ENCODE data around the gene TRPV2.
A peak's percentile ranks its signal among the peaks of the same experiment; 100 is the strongest.
"Not testable (repeated sequence)": the region's sequence is repeated elsewhere in the genome, so short reads cannot be mapped to it uniquely, and the experiment has no call there.

Gene TRPV2, protein sequence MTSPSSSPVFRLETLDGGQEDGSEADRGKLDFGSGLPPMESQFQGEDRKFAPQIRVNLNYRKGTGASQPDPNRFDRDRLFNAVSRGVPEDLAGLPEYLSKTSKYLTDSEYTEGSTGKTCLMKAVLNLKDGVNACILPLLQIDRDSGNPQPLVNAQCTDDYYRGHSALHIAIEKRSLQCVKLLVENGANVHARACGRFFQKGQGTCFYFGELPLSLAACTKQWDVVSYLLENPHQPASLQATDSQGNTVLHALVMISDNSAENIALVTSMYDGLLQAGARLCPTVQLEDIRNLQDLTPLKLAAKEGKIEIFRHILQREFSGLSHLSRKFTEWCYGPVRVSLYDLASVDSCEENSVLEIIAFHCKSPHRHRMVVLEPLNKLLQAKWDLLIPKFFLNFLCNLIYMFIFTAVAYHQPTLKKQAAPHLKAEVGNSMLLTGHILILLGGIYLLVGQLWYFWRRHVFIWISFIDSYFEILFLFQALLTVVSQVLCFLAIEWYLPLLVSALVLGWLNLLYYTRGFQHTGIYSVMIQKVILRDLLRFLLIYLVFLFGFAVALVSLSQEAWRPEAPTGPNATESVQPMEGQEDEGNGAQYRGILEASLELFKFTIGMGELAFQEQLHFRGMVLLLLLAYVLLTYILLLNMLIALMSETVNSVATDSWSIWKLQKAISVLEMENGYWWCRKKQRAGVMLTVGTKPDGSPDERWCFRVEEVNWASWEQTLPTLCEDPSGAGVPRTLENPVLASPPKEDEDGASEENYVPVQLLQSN

DNA sequence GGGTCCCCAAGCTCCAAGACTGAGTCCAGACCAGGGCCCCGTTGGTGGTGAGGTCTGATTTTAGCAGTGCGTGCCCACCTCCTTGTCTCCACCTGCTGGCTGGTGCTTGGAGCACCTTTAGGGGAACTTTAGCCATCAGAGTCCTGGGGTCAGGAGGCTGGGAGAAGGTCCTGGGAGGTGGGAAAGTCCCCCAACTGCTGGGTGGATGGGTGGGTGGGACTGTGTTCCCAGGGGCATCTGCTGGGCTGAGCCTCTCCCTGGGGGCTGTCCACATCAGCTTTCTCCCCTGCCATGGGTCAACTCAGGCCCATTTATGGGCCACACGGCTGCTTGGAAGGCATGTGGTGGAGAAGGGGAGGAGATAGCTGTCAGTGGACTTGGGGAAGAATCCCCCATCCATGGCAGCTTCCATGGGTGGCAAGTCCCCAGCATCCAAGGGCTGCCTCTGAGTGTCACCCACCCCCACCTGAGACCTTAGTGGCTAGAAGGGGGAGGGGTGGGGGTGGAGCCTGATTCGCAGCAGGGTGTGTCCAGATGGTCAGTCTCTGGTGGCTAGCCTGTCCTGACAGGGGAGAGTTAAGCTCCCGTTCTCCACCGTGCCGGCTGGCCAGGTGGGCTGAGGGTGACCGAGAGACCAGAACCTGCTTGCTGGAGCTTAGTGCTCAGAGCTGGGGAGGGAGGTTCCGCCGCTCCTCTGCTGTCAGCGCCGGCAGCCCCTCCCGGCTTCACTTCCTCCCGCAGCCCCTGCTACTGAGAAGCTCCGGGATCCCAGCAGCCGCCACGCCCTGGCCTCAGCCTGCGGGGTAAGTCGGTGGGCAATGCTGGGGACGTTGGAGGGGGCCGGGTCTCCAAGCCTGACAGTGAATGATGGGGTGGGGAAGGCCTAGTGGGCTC is at the start of gene TRPV2:
Gene TRPV2 (plus strand): TSS at position 541 of the 894 bp plus-strand sequence. CDS start 2,098 bp downstream, outside the sequence.
- no peak for DNase-seq

DNA sequence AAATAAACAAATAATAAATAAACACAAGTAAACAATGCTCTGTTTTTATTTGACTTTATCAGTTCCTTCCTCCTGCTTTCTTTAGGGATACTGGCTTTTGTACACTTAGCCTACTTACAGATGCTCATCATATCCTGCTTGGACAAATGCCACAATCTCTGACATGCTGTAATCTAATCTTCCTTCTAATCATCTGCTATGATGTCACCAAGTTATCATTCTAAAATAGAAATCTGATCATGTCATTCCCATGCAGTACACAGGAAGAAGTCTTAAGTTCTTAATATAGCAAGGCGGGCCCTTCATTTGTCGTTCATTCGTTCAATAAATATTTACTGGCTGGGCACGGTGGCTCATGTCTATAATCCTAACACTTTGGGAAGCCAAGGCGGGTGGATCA is 43.6 kb upstream of the TRPV2 start:
- peak; percentile 33 for DNase-seq

DNA sequence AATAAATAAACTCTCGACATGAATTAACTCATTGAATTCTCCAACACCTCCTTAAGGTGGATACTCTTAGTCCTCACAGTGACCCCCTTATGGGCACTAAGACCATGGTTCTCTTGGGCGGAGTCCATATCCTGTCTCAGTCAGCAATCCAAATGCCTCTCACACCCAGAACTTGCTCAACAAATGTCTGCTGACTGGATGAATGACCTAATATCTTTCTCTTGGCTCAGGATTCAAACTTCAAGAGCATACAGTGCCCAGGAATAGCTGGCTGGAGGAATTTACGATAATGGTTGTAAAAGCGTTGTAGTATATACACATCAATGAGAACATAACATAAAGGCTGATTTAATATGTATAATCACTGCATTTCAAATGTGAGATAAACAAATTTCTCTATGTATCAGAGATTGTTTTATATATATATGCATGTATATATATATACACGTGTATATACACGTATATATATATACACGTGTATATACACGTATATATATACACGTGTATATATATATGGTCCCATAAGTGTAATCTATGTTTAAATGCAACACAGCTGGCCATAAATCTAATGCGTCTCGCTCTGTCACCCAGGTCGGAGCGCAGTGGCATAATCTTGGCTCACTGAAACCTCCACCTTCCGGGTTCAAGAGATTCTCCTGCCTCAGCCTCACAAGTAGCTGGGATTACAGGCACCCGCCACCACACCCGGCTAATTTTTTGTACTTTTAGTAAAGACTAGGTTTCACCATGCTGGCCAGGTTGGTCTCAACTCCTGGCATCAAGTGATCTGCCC is 41.0 kb upstream of the TRPV2 start:
- no peak for DNase-seq

DNA sequence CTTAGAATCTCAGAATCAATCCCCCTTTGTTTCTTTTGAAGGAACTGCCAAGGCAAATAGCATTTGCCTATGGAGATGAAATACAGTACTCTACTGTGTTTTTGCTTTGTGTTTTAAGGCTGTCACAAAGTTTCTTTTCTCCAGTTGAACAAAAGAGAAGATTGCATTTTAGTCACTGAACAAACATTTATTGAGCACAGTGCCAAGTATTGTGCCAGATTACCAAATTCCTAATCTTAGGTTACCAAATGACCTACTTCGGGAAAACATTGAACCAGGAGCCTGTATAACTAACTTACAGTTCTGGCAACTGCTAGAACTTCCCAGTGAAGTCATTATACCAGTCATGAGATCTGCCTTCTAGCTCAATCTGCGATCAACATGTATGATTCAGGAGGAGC is 37.4 kb upstream of the TRPV2 start:
- peak; percentile 60 for DNase-seq

DNA sequence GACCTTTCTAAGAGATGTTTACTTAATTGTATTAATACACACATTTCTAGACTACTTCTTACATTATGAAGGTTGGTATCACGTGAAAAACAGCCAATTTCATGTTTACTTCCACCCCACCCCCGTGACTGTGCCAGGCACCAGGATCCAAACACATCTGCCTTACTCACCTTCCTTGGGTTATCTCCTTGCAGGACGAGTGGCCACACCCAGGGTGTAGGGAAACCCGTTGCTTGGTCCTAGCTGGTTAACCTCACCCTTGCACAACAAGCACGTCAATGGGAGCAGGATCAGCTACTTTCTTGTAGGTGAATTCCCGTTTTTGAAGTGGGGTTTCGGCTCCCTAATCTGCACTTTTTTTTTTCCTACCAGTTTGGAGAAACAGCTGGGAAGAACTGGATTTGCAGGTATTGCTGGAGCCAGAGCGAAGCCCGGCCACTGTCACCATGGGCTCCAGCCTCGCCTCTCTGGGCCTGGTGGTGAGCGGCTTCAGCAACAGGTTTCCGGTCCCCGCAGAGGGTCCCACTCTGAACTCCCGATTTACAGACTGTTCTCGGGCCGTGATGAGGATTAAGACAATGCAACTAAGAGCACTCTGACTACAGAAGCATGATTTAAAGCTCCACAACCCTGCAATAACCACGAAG is 36.6 kb upstream of the TRPV2 start:
- no peak for DNase-seq

DNA sequence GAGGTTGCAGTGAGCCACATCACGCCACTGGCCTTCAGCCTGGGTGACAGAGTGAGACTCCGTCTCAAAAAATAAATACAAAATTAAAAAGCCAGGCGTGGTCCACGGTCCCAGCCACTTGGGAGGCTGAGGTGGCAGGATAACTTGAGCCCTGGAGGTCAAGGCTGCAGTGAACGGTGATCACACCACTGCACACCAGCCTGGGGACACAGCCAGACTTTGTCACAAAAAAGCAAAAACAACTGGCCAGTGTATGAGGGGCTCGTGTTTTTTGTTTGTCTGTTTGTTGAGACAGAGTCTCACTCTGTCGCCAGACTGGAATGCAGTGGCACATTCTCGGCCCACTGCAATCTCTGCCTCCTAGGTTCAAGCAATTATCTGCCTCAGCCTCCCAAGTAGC is 35.7 kb upstream of the TRPV2 start:
- no peak for DNase-seq

DNA sequence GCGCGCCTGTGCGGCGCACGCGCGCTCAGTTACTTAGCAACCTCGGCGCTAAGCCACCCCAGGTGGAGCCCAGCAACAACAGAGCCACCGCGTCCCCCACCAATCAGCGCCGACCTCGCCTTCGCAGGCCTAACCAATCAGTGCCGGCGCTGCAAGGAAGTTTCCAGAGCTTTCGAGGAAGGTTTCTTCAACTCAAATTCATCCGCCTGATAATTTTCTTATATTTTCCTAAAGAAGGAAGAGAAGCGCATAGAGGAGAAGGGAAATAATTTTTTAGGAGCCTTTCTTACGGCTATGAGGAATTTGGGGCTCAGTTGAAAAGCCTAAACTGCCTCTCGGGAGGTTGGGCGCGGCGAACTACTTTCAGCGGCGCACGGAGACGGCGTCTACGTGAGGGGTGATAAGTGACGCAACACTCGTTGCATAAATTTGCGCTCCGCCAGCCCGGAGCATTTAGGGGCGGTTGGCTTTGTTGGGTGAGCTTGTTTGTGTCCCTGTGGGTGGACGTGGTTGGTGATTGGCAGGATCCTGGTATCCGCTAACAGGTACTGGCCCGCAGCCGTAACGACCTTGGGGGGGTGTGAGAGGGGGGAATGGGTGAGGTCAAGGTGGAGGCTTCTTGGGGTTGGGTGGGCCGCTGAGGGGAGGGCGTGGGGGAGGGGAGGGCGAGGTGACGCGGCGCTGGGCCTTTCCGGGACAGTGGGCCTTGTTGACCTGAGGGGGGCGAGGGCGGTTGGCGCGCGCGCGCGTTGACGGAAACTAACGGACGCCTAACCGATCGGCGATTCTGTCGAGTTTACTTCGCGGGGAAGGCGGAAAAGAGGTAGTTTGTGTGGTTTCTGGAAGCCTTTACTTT is 34.5 kb upstream of the TRPV2 start, which contains the start of gene UBB:
Gene UBB (plus strand): TSS at position 452 of the 856 bp plus-strand sequence. CDS start 817 bp downstream, outside the sequence.
- DNase-seq, result peak; percentile 99

DNA sequence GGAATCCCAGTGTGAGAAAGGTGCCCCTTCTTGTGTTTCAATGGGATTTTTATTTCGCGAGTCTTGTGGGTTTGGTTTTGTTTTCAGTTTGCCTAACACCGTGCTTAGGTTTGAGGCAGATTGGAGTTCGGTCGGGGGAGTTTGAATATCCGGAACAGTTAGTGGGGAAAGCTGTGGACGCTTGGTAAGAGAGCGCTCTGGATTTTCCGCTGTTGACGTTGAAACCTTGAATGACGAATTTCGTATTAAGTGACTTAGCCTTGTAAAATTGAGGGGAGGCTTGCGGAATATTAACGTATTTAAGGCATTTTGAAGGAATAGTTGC is 33.9 kb upstream of the TRPV2 start:
- no peak for DNase-seq

DNA sequence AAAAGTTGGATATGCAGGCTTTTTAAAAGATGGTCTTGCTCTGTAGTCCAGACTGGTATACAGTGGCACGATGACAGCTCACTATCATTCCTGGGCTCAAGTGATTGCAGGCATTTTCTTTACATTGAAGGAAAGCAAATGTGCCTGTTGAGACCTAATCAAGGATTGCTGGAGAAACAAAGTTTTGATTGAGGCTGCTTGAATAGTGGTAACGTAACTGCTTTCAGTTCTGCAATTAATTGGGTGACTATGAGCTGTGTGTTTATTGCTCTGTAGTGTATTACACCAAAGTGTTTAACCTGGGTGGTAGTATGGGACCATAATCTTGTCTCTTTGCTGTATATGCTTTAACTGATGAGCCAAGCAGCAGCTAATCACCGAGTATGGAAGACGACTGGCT is 32.2 kb upstream of the TRPV2 start:
- DNase-seq, result no peak

DNA sequence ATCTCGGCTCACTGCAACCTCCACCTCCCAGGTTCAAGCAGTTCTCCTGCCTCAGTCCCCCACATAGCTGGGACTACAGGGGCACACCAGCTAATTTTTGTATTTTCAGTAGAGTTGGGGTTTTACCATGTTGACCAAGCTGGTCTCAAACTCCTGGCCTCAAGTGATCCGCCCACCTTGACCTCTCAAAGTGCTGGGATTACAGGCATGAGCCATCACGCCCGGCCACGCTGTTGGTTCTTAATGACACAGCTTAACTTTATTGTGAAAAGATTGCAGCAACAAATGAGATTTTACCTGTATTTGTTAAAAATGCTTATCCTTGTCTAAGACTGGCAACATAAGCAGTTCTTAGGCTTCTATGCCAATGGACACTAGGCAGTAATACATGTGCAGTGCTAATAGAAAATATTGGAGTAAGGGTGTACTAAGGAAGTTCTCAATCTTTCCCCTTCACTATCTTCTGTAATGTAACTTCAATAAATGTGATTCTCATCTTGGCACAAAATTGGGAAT is 31.5 kb upstream of the TRPV2 start:
- no peak for DNase-seq

DNA sequence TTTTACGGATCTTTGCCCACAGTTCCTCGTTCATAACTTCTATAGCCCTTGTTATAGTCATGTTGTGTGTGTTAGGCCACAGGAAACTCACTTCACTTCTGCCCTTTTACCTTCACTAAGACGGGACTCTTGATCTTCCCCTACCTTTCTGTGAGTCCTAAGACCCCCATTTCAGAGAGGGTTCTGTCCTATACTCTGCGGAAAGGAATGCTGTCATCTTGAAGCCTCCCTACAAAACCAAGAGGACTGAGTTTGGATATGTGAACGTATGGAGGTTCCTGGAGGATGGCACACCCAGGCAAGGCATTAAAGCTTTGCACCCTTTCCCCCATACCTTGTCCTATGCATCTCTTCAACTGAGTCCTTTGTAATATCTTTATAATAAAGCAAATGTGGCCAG is 30.8 kb upstream of the TRPV2 start:
- DNase-seq, result no peak

DNA sequence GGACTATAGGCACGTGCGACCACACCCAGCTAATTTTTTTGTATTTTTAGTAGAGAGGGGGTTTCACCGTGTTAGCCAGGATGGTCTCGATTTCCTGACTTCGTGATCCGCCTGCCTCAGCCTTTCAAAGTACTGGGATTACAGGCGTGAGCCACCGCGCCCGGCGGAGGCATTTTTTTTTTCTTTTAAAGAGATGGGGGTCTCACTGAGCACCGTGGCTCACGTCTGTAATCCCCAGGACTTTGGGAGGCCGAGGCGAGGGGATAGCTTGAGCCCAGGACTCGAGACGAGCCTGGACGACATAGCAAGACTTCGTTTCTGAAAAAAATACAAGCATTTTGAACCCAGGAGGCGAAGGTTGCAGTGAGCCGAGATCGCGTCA is 29.3 kb upstream of the TRPV2 start:
- not testable (repeated sequence) for DNase-seq

DNA sequence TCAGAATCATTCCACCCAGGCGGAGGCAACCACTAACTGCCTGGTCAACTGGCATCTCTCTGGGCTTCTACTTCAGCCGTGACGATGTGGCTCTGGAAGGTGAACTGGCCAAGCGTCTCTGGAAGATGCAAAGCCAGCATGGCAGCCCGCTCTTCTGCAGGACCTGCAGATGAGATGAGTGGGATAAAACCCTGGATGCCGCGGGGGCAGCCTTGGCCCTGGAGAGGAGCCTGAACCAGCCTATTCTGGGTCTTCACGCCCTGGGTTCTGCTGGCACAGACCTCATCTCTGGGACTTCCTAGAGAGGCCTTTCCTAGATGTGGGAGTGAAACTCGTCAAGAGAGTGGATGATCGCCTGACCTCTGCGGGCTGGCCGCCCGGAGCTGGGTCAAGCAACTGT is 23.9 kb upstream of the TRPV2 start:
- DNase-seq, result no peak

DNA sequence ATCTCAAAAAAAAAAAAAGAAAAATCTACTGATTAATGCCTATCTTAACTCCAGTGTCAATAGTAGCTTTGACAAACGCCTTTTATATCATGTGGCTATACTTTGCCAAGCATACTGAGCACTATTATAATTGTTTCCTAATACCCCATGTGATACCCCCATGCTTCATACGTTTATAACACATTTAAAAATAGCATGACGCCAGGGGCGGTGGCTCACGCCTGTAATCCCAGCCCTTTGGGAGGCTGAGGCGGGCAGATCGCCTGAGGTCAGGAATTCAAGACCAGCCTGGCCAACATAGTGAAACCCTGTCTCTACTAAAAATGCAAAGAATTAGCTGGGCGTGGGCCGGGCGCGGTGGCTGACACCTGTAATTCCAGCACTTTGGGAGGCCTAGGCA is 22.9 kb upstream of the TRPV2 start:
- not testable (repeated sequence) for DNase-seq

DNA sequence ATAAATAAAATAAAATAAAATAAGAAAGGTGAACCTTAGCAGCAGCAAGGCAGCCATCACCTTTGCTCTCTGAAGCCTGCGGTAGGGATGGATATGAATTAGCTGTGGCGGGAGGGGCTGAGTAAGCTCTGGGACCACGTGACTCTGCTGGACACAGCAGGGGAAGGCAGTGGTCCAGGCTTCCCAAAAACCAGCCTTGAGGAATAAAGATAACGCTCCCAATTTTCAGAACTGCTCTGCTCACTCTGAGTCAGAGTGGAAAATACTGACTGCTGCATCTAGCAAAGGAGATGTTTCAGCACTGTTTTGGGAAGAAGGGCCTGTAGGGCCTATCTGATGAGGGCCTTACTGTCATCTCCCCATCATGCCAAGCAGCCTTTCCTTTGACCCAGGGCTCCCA is 19.5 kb upstream of the TRPV2 start:
- not testable (repeated sequence) for DNase-seq

DNA sequence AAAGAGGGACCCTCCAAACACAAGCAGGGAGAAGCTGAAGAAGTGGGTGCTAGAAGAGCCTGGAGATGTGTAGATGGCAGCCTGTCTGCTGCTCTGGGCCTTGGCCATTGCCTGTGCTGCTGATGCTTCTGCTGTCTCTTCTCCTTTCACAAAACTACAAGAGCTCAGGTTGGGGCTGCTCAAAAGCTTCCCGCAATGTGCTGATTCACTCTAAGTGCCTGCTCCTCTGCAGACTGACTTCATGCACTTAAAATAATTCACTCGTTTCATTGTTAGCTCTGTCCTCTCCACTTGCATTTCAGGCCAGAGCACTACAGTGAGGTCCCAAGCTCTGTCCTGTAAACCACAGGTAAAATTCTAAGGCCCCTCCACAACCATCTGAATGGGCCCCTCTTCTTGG is 18.7 kb upstream of the TRPV2 start:
- DNase-seq, result not testable (repeated sequence)

DNA sequence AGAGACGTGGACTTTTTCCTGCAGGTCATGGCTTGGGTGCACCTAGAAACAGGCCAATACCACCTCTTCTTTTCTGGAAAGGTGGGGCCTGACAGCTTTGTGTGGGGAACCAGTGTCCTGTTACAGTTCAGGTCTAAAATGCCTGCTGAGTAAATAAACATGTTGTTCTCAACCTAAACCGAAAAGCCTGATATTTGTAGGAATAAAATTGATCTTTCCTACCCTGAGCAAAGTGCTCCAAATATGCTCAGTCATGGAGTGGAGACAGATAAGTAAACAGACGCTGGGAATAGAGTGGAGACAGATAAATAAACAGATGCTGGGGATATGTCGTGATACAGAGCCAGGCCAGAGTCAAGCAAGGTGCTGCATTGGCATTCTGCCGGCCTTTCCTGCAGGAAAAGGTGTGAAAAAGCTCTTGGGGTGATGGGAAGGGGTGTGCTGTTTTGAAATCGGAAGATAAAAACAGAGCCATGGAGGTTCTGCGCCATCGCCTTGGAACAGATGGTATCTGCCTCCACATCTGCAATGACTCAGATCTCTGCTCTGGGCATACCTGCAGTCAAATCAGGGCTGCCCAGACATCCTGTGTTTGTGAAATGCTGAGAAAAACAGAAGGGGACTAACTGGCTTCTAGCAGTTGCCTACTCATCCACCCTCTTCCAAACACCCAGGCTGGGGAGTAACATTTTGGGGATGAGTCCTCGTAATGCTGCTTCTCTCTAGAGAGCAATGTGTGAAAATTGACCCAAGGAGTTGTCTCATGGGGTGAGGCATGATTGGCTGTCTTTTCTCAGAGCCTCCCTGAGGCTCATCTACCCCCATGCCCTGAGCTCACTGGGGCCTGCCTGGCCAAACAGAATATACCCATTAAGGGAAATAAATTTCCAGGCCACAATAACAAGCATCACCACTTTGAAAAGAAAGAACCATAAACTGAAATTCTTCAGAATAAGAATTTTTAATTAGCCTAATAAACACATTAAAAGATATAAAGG is 16.8 kb upstream of the TRPV2 start:
- DNase-seq, result no peak

DNA sequence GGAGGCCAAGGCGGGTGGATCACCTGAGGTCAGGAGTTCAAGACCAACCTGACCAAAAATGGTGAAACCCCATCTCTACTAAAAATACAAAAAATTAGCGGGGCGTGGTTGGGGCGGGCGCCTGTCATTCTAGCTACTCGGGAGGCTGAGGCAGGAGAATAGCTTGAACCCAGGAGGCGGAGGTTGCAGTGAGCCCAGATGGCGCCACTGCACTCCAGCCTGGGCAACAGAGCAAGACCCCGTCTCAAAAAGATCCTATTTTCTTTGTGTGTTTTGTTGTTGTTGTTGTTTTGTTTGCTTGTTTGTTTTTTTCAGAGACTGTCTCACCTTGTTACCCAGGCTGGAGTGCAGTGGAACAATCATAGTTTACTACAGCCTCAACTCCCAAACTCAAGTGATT is 11.5 kb upstream of the TRPV2 start:
- DNase-seq, result not testable (repeated sequence)
